Activated CD8-positive, alpha-beta memory T cell treated with anti-CD3 and anti-CD28 coated beads, Interleukin-2, amount 50 U/mL, for 48 hours (primary cell): Measurements from ENCODE around the gene SIPA1L3.
"Not testable (repeated sequence)": the region's sequence is repeated elsewhere in the genome, so short reads cannot be mapped to it uniquely, and the experiment has no call there.

Experiments used
- DNase-seq: peaks from one replicate; pipeline ENCODE4 v3.0.0-alpha.2; 2020

The SIPA1L3 gene

GRCh38 chr19:37906869-37907734, at the start of gene SIPA1L3:
TSS of gene SIPA1L3 (plus strand) at chr19:37907208. CDS start at chr19:38081566, 174,358 bp downstream.
- peak; percentile 95 for DNase-seq

- no peak for DNase-seq
These were observed 42.5 kb upstream of the SIPA1L3 start for GRCh38 chr19:37864501-37864900.

- not testable (repeated sequence) for DNase-seq
These were observed 41.1 kb upstream of the SIPA1L3 start for GRCh38 chr19:37865930-37866329.

GRCh38 chr19:37867831-37868230, 39.2 kb upstream of the SIPA1L3 start:
- DNase-seq: no peak

- no peak for DNase-seq
These were observed 37.2 kb upstream of the SIPA1L3 start for GRCh38 chr19:37869766-37870340.

- DNase-seq: no peak
These were observed 34.6 kb upstream of the SIPA1L3 start for GRCh38 chr19:37872383-37872782.

GRCh38 chr19:37874784-37875183, 32.2 kb upstream of the SIPA1L3 start:
- no peak for DNase-seq

GRCh38 chr19:37876032-37876431, 31.0 kb upstream of the SIPA1L3 start:
- no peak for DNase-seq

- no peak for DNase-seq
These were observed 29.9 kb upstream of the SIPA1L3 start for GRCh38 chr19:37877147-37877546.

GRCh38 chr19:37885392-37885791, 21.6 kb upstream of the SIPA1L3 start:
- DNase-seq: no peak

- no peak for DNase-seq
These were observed 20.4 kb upstream of the SIPA1L3 start for GRCh38 chr19:37886571-37886970.

- no peak for DNase-seq
These were observed 13.0 kb upstream of the SIPA1L3 start for GRCh38 chr19:37893845-37894575.

GRCh38 chr19:37896180-37896579, 10.8 kb upstream of the SIPA1L3 start:
- no peak for DNase-seq

GRCh38 chr19:37899453-37899852, 7.6 kb upstream of the SIPA1L3 start:
- DNase-seq: no peak

GRCh38 chr19:37899966-37900365, 7.0 kb upstream of the SIPA1L3 start:
- DNase-seq: no peak

- peak; percentile 90 for DNase-seq
These were observed 4.3 kb upstream of the SIPA1L3 start for GRCh38 chr19:37902668-37903067.

GRCh38 chr19:37903096-37903495, 3.9 kb upstream of the SIPA1L3 start:
- DNase-seq: no peak

- DNase-seq: peak; percentile 64
These were observed 801 bp upstream of the SIPA1L3 start, which contains the start of gene WDR87 for GRCh38 chr19:37905946-37906868. TSS of gene WDR87 (minus strand) at chr19:37906594. CDS start at chr19:37898239, 8,355 bp downstream.

- no peak for DNase-seq
These were observed 887 bp downstream of the SIPA1L3 start for GRCh38 chr19:37907735-37908455.

- no peak for DNase-seq
These were observed 2.7 kb downstream of the SIPA1L3 start for GRCh38 chr19:37909661-37910199.

GRCh38 chr19:37914908-37915307, 7.9 kb downstream of the SIPA1L3 start:
- DNase-seq: no peak
